Tongue (tissue), 2 donors: Measurements from ENCODE around the gene INPP5B. TPM values are rescaled to one million over a fixed set of nuclear protein-coding genes. Genes with fewer than 3 reads are reported as not detected.

Experiments used
- DNase-seq: peaks from one replicate; pipeline ENCODE4 v3.0.0-alpha.2; 2015
- total RNA-seq: library from RNA; depleted of rRNA; stranded (reverse); fragments of >200 nt; gene quantifications from one replicate; pipeline ENCODE4 v1.2.3, GENCODE V29; 2014

The INPP5B gene
- total RNA-seq, 1 donor from 2014 or later, result 19.7 TPM

- DNase-seq, result no peak
Measured at GRCh38 chr1:37872692-37873091, 74.2 kb downstream of the INPP5B start.

DNA sequence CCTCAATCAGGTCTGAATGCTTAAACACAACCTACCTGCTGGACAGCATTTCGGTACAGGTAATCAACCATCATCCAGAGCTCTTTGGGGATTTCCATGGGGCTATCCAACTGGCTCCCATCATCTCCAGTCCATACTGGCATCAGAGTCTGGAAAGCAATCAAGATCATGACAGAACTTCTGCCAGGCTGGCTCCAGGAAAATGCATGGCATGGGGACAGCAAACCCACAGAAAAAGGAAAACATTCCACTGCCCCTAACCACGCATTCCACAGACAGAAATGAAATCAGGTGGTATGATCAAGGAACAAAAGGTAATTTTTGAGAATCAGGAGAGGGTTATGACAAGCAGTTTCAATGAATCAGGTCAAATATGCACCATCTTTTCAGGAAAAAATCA is 78.4 kb downstream of the INPP5B start:
- DNase-seq, result no peak

- no peak for DNase-seq
Measured at GRCh38 chr1:37867784-37868183, 79.1 kb downstream of the INPP5B start.

DNA sequence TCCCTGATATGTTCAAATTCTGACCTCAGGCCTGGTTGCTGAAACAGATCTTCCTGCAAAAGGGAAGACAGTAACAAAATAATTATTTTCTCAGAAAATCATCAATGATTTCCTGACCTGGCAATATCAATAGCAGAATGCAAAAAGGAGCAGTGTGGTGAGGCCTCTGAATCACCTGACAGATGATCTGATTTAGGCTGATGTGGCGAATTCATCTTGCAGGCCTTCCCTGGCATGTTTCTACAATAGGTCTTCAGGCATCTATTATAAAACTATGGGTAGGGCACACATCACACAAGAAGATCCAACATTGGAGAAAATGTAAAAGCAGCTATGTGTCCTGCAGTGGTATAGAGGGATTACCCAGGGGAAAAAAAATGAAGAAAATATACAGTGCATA is 80.4 kb downstream of the INPP5B start:
- DNase-seq, result no peak

DNA sequence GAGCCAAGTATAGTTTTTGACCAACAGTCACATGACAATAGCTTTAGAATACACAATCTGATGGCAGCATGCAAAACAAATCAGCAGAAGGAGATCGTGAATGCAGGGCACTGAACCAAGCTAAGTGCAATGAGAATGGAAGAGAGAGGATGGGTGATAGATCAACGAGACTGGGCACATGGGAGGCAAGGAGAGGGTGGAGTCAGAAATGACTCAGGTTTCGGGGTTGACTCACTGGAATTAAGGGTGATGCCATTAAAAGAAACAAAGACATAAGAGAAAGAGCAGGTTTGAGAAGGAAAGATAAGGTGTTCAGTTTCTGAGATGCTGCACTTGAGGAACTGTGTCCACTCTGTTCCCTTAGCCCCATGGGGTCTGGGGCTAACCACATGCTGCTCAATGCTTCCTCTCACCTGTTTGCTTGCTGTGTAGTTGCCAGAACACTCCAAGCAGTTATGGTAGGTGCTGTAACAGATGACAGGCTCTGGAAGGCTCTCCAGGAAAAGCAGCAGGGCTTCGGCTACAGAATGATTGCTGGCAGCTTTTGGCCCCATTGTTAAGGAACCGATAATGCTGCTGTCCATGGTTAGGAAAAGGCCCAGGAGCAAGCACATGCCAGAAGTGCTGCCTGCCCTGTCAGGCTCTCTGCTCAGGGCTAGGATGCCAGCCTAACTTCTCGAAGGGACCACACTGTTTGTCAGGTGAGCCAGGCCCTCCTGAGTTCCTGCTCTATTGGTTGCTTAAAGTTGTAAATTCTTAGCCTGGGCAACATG is 81.3 kb downstream of the INPP5B start:
- no peak for DNase-seq

- DNase-seq, result peak; percentile 13
Measured at GRCh38 chr1:37862330-37862729, 84.5 kb downstream of the INPP5B start.

GRCh38 chr1:37861151-37861550 is 85.7 kb downstream of the INPP5B start:
- no peak for DNase-seq

GRCh38 chr1:37860346-37860666 is 86.5 kb downstream of the INPP5B start:
- no peak for DNase-seq

- peak; percentile 99 for DNase-seq
Measured at GRCh38 chr1:37859507-37860345, 87.1 kb downstream of the INPP5B start, which contains the start of gene MTF1. MTF1 (minus strand) TSS chr1:37859592; CDS start chr1:37857658, 1,934 bp downstream.

GRCh38 chr1:37858931-37859506 is 87.8 kb downstream of the INPP5B start:
- DNase-seq, result no peak

- DNase-seq, result no peak
Measured at GRCh38 chr1:37854406-37854805, 92.4 kb downstream of the INPP5B start.

DNA sequence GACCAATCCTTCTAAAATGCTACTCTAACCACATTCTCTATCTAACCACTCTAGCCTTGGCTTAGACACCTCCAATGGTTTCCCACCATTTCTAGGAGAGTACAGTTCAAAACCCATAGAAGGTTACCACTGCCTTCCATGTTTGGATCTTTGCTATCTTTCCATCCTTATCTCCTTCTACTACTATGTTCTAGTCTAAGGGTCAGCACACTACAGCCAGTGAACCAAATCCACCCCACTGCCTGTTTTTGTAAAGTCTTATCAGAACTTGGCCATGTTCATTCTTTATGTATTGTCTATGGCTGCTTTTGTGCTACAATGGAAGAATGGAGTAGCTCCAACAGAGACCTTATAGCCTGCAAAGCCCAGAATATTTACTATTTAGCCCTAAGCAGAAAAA is 93.7 kb downstream of the INPP5B start:
- DNase-seq, result no peak

- no peak for DNase-seq
Measured at GRCh38 chr1:37851782-37852210, 95.1 kb downstream of the INPP5B start.

DNA sequence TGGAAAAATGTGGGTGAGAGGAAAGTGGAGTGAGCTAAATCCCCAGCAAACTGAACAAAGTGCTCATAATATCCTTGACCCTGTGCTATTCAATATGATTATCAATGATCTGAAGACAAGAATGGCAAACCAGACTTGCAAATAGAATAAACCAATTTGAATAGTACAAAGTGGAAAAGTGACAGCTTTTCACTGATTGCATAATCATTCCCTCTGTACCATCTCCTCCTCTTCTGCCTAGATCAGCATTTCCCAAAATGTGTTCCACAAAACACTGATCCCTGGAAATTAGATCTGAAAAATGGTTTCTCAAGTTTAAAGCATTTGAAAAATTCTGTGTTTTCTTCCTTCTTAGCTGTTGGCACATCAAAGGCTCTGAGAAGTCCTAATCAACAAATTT is 95.6 kb downstream of the INPP5B start:
- DNase-seq, result no peak

DNA sequence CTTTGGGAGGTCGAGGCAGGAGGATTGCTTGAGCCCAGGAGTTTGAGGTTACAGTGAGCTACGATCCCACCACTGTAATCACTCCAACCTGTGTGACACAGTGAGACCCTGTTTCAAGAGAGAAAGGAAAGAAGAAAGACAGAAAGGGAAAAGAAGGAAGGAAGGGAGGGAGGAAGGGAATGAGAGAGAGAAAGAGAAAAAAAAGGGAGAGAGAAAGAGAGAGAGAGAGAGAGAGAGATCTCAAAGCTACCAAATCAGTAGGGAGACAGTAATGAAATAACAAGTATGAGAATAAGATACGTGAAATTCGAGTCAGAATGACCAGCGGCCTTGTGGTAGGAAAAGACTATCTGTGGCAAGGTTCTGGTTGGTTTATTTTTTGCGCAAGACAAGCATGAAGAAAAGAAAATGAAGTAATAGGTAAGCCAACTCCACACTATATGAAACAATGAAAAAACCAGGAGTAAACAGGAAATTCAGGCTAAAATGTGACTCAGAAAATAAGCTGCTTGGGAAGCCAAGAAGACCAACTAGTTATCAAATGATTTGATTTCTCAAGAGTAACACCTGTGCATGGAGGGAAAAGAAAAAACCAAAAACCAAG is 96.4 kb downstream of the INPP5B start:
- DNase-seq, result no peak

DNA sequence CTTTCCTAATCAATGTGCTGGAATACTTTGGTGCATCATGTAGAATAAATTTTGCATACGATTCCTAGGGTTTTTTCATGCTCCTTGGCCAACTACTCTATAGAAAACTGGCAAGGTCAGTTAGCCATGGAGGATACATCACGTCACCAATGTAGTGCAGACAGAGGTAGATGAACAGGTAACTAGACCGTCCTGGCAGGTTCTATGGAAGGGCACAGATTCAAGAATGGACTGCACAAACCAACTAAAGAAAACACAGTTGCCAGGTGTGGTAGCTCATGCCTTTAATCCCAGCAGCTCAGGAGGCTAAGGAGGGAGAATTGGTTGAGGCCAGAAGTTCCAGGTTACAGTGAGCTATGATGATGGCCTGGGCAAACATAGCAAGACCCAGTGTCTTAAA is 97.4 kb downstream of the INPP5B start:
- DNase-seq, result no peak

DNA sequence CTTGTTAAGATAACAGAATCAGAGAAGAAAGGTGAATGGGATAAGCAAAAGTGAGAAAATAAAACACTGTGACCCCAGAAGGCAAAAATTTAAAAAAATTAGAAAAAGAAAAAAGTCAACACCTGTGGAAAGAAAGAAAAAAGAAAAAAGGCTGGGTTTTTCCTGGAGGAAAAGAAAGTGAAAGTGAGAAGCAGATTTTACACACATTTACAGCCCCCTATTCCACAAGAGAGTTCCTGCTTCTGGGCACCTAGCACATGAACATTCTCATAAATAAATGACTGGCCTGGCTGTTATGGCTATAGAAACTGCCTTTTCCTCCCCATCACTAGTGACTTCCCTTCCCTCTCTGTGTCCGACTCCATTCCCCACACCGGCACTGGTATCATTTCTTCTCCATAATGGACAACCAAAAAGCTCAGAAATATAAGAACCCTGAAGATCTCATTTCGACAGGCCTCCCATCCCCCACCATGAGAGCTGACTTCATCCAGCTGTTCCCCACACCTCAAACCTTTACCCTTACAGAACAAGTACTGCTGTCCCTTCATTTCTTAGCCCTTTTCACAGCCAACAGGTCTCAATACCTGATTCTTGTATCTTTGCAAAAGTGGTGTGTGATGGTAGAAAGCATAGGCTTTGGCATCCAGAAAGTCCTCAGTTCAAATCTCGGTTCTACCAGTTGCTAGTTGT is 100.1 kb downstream of the INPP5B start:
- DNase-seq, result no peak

DNA sequence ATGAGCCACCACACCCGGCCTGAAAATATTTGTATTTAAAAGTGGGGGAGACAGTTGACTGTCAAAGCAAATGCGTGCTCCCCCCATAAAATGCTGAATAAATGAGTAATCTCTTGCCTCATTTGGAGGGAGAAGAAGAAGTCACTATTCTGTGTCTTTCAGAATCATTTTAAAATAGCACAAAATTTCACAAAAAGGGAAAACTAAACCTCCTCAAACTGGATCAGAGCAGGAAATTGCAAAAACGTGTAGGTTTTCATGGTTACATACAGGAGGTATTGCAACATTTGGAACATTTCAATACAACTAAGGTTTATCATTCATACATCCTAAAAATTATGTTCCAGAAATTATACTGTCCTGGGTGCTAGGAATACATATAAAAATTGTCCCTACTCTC is 101.1 kb downstream of the INPP5B start:
- no peak for DNase-seq

- no peak for DNase-seq
Measured at GRCh38 chr1:37845049-37845646, 101.7 kb downstream of the INPP5B start.

DNA sequence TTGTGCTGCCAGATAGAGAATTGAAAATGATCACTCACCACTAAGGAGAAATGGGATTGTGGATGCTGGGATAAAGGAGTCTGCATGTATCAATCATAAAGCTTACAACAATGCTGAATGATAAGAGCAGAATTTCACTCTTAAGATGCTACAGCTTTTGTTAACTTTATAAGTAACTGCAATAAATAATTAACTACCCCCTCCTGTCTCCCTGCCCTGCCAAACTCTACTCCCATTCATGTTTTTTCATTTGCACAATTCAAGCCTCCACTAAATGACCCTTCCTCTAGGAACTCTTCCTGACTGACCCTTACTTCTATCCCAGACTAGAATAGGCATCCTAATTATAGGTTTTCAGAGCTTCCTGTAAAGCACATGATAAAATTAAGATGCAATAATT is 102.3 kb downstream of the INPP5B start:
- DNase-seq, result no peak

GRCh38 chr1:37841652-37842051 is 105.2 kb downstream of the INPP5B start:
- no peak for DNase-seq

DNA sequence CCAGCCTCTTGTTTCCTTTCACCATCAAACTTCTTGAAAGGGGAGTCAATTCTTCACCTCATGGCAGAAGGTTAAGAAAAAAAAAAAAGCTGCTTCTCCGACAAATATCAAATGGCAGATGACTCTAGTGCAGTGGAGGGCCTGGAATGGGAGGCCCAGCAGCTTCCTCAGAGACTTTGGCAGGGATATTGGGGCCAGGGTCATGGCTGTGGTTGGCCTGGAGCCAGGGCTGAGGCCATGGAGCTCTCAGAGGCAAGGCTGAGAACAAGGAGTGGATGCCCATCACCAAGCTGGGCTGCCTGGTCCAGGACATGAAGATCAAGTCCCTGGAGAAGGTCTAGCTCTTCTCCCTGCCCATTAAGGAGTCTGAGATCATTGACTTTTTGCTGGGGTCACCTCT is 106.1 kb downstream of the INPP5B start:
- DNase-seq, result no peak
